ENCODE results near the gene KCNMA1. TPM values are rescaled to one million over a fixed set of nuclear protein-coding genes. Genes with fewer than 3 reads are reported as not detected.

Gene KCNMA1
- total RNA-seq, 3 donors from 2014 or later (not counting 1 experiment from before 2014, with no cell fraction given): 0.40 to 1.8 (median 0.63) TPM

- Histone ChIP-seq H3K36me3 (ENCODE audit: control insufficient read depth, insufficient read depth, low read length) (no peaks in the 10 kb centered on the region), H3K9me3 (ENCODE audit: control insufficient read depth, insufficient read depth, low read length) (no peaks in the 10 kb centered on the region), H3K4me3 (ENCODE audit: low read length) (no peak overlapping the region), H3K27ac (ENCODE audit: low read length) (no peak overlapping the region), H3K27me3 (ENCODE audit: control insufficient read depth, insufficient read depth, low read length) (no peaks in the 10 kb centered on the region), H3K4me1 (ENCODE audit: control insufficient read depth, insufficient read depth, low read length) (no peaks in the 10 kb centered on the region)
- intact Hi-C loops (cut with micrococcal nuclease): no loop called here
- WGBS (ENCODE audit: insufficient coverage): 63% methylated on average over 1 of the region's 1 CpG
- H3K27ac Mint-ChIP-seq: no peak overlapping the region
- peaks cover 0 to 3% of the 10 kb centered on the region in 2 donors for H3K9me3 Mint-ChIP-seq
- TF ChIP-seq CTCF (IDR thresholded peaks at IDR 0.05): no peak
- H3K36me3 Mint-ChIP-seq: no peaks in the 10 kb centered on the region
- ATAC-seq: no peak
- H3K4me3 Mint-ChIP-seq: no peak overlapping the region
- peaks cover 0 to 16% of the 10 kb centered on the region in 2 donors for H3K27me3 Mint-ChIP-seq (ENCODE audit: low read depth in 2 of 2)
- DNase-seq: no peak
- no peaks in the 10 kb centered on the region for H3K4me1 Mint-ChIP-seq
Measured at GRCh38 chr10:76911184-76911583, 726.4 kb downstream of the KCNMA1 start.

GRCh38 chr10:76910184-76910962 lies 727.2 kb downstream of the KCNMA1 start:
- H3K36me3 Mint-ChIP-seq: no peaks in the 10 kb centered on the region
- peaks cover 0 to 16% of the 10 kb centered on the region in 2 donors for H3K27me3 Mint-ChIP-seq (ENCODE audit: low read depth in 2 of 2)
- ATAC-seq: no peak
- H3K36me3 ChIP-seq (ENCODE audit: control insufficient read depth, insufficient read depth, low read length): no peaks in the 10 kb centered on the region
- peaks cover 0 to 3% of the 10 kb centered on the region in 2 donors for H3K9me3 Mint-ChIP-seq
- H3K4me1 ChIP-seq (ENCODE audit: control insufficient read depth, insufficient read depth, low read length): no peaks in the 10 kb centered on the region
- no peak overlapping the region for H3K4me3 ChIP-seq (ENCODE audit: low read length)
- H3K4me3 Mint-ChIP-seq: no peak overlapping the region
- no peak for DNase-seq
- TF ChIP-seq CTCF (IDR thresholded peaks at IDR 0.05): no peak
- no peak overlapping the region for H3K27ac ChIP-seq (ENCODE audit: low read length)
- no peak overlapping the region for H3K27ac Mint-ChIP-seq
- no peaks in the 10 kb centered on the region for H3K27me3 ChIP-seq (ENCODE audit: control insufficient read depth, insufficient read depth, low read length)
- H3K9me3 ChIP-seq (ENCODE audit: control insufficient read depth, insufficient read depth, low read length): no peaks in the 10 kb centered on the region
- intact Hi-C loops (cut with micrococcal nuclease): no loop called here
- no peaks in the 10 kb centered on the region for H3K4me1 Mint-ChIP-seq
- WGBS (ENCODE audit: insufficient coverage): 90% methylated on average over 8 of the region's 8 CpGs

GRCh38 chr10:76906256-76906655 lies 731.4 kb downstream of the KCNMA1 start:
- no peak for ATAC-seq
- intact Hi-C loops (cut with micrococcal nuclease): no loop called here
- H3K9me3 Mint-ChIP-seq: peaks cover 0 to 3% of the 10 kb centered on the region in 2 donors

More at GRCh38 chr10:76906256-76906655, 731.4 kb downstream of the KCNMA1 start:
- Mint-ChIP-seq H3K4me1 (no peaks in the 10 kb centered on the region), H3K27ac (no peak overlapping the region), H3K27me3 (ENCODE audit: low read depth in 2 of 2) (peaks cover 7 to 8% of the 10 kb centered on the region in 2 donors), H3K36me3 (no peaks in the 10 kb centered on the region), H3K4me3 (no peak overlapping the region)
- no peak overlapping the region for H3K27ac ChIP-seq (ENCODE audit: low read length)
- no peaks in the 10 kb centered on the region for H3K27me3 ChIP-seq (ENCODE audit: control insufficient read depth, insufficient read depth, low read length)
- no peak for DNase-seq
- H3K9me3 ChIP-seq (ENCODE audit: control insufficient read depth, insufficient read depth, low read length): no peaks in the 10 kb centered on the region
- no peaks in the 10 kb centered on the region for H3K4me1 ChIP-seq (ENCODE audit: control insufficient read depth, insufficient read depth, low read length)
- no peak overlapping the region for H3K4me3 ChIP-seq (ENCODE audit: low read length)
- H3K36me3 ChIP-seq (ENCODE audit: control insufficient read depth, insufficient read depth, low read length): no peaks in the 10 kb centered on the region
- no peak for TF ChIP-seq CTCF (IDR thresholded peaks at IDR 0.05)
- 84% methylated on average over 1 of the region's 2 CpGs for WGBS (ENCODE audit: insufficient coverage)
